Stimulated activated naive B cell treated with anti-CD40 and anti-IgM and Interleukin-4, amounts not matched to agents 10 μg/mL and 1 μg/mL and 100 μg/mL, for 72 hours (primary cell): ENCODE measurements around the gene NFX1.
"Not testable (repeated sequence)": the region's sequence is repeated elsewhere in the genome, so short reads cannot be mapped to it uniquely, and the experiment has no call there.

Experiments
- ATAC-seq, 2 donors: fragments of 150-1000 bp; cut with Tn5 transposase; replicated peaks; 2 replicates each; pipeline ENCODE4 v1.10.0; 2021; ENCODE audit warnings: moderate library complexity in 1 of 2
- DNase-seq: peaks from one replicate; pipeline ENCODE4 v3.0.0; 2021
- H3K27ac Mint-ChIP-seq: one replicate; pipeline ENCODE4 v1.8.0; 2022; ENCODE audit warnings: mild to moderate bottlenecking, mixed read lengths
- H3K27me3 Mint-ChIP-seq, 2 donors: one replicate each; pipeline ENCODE4 v1.8.0; 2022; ENCODE audit warnings: mixed read lengths in 2 of 2
- H3K36me3 Mint-ChIP-seq, 2 donors: one replicate each; pipeline ENCODE4 v1.8.0; 2022; ENCODE audit warnings: mixed read lengths in 2 of 2, mild to moderate bottlenecking in 1 of 2
- H3K4me1 Mint-ChIP-seq, 2 donors: one replicate each; pipeline ENCODE4 v1.8.0; 2022; ENCODE audit warnings: mixed read lengths in 2 of 2, mild to moderate bottlenecking in 1 of 2
- H3K4me3 Mint-ChIP-seq, 2 donors: one replicate each; pipeline ENCODE4 v1.8.0; 2022; ENCODE audit warnings: mild to moderate bottlenecking in 2 of 2, mixed read lengths in 2 of 2, moderate library complexity in 1 of 2
- H3K9me3 Mint-ChIP-seq, 2 donors: one replicate each; pipeline ENCODE4 v1.8.0; 2022; ENCODE audit warnings: mixed read lengths in 2 of 2, mild to moderate bottlenecking in 1 of 2

NFX1 gene

DNA sequence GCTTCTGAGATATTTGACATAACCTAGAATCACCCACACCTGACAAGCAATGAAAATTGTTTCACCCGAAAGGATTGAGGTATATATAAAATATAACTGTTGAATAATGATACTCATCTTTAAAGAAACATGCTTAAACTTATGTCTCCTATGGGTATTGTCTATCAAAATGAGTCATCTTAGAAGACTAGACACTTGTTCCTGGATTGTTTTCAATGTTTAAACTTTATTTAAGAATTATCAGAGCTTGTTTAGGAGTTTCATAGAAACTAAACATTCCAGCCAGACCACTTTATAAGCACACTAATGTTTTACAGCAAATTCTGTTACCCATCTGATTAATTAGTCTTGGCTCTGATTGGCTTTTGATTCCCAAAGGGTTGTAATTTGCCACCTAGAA, 19.6 kb downstream of the NFX1 start:
- no peaks in the 10 kb centered on the region for H3K27me3 Mint-ChIP-seq
- peaks cover 2 to 5% of the 10 kb centered on the region in 2 donors for H3K4me1 Mint-ChIP-seq
- DNase-seq (no peak), ATAC-seq (no peak)
- H3K36me3 Mint-ChIP-seq, result peaks cover 35 to 44% of the 10 kb centered on the region in 2 donors
- H3K9me3 Mint-ChIP-seq, result no peaks in the 10 kb centered on the region
- H3K27ac Mint-ChIP-seq, result no peak overlapping the region
- H3K4me3 Mint-ChIP-seq, result no peak overlapping the region

DNA sequence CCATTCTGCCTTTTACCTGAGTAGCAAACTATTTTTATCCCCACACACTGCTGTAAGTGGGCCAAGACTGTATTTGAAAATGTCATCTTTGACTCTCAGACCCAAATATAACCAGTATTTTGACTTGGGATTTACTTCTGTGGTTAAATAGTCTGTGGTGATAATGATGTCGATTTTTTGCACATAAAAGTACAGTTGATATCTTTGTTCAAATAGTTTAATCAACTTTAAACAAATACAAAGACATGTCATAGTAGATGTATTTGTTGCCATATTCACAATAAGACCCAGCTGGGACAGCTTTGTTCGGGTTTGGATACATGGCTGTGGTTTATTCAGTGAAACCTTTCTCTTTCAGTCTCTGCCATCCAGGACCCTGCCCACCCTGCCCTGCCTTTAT, 20.4 kb downstream of the NFX1 start:
- Mint-ChIP-seq H3K4me1 (peaks cover 2 to 5% of the 10 kb centered on the region in 2 donors), H3K27me3 (no peaks in the 10 kb centered on the region), H3K9me3 (no peaks in the 10 kb centered on the region), H3K36me3 (peaks cover 40 to 49% of the 10 kb centered on the region in 2 donors), H3K27ac (no peak overlapping the region), H3K4me3 (no peak overlapping the region)
- DNase-seq, result no peak
- ATAC-seq, result no peak

- peaks cover 2 to 5% of the 10 kb centered on the region in 2 donors for H3K4me1 Mint-ChIP-seq
- H3K27ac Mint-ChIP-seq, result no peak overlapping the region
- H3K4me3 Mint-ChIP-seq, result no peak overlapping the region
- ATAC-seq (no peak), DNase-seq (no peak)
- no peaks in the 10 kb centered on the region for H3K9me3 Mint-ChIP-seq
- H3K27me3 Mint-ChIP-seq, result no peaks in the 10 kb centered on the region
- H3K36me3 Mint-ChIP-seq, result peaks cover 44 to 58% of the 10 kb centered on the region in 2 donors
Measured at GRCh38 chr9:33311953-33312352, 21.6 kb downstream of the NFX1 start.

- H3K27me3 Mint-ChIP-seq, result no peaks in the 10 kb centered on the region
- peaks cover 56 to 57% of the 10 kb centered on the region in 2 donors for H3K36me3 Mint-ChIP-seq
- H3K4me3 Mint-ChIP-seq, result no peak overlapping the region
- ATAC-seq (no peak), DNase-seq (no peak)
- no peak overlapping the region for H3K27ac Mint-ChIP-seq
- H3K4me1 Mint-ChIP-seq, result peaks cover 2 to 5% of the 10 kb centered on the region in 2 donors
- H3K9me3 Mint-ChIP-seq, result no peaks in the 10 kb centered on the region
Measured at GRCh38 chr9:33315371-33315770, 25.1 kb downstream of the NFX1 start.

- not testable (repeated sequence) for H3K4me1 Mint-ChIP-seq, H3K9me3 Mint-ChIP-seq, H3K4me3 Mint-ChIP-seq, H3K27ac Mint-ChIP-seq, DNase-seq, H3K27me3 Mint-ChIP-seq, ATAC-seq
- H3K36me3 Mint-ChIP-seq, result peaks cover 60 to 62% of the 10 kb centered on the region in 2 donors
Measured at GRCh38 chr9:33317136-33317535, 26.8 kb downstream of the NFX1 start.

DNA sequence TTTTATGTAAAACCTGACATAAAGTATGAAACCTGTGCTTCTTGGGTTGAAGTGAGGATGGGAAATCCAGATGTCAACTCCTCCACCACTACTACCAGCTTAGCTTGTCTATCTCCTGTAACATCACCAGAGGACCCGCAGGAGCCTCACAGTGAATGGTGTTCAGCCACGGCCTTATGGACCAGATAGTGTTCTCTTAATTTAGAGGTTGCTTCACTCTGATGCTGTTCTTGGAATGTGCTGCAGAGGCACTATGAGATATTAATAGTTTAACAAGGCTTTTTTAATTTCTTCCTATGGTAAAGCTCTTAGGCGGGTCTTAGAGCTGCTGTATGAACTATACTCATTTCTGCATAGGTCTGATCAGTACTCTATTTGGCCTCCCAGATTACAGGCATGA, 27.9 kb downstream of the NFX1 start:
- ATAC-seq, result no peak
- H3K36me3 Mint-ChIP-seq, result peaks cover 63 to 64% of the 10 kb centered on the region in 2 donors

DNA sequence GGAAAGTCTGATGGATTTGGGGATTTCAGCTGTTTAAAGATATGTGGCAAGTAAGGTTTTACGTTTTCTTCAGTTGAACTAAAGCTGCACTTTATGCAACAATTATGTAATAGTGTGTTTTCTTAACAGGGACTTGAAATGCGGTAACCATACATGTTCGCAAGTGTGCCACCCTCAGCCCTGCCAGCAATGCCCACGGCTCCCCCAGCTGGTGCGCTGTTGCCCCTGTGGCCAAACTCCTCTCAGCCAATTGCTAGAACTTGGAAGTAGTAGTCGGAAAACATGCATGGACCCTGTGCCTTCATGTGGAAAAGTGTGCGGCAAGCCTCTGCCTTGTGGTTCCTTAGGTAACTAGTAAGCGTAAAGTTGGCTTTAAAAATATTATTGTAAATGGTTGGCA, 28.5 kb downstream of the NFX1 start:
- no peak overlapping the region for H3K27ac Mint-ChIP-seq
- no peak for DNase-seq
- H3K4me3 Mint-ChIP-seq, result no peak overlapping the region
- H3K9me3 Mint-ChIP-seq, result no peaks in the 10 kb centered on the region
- peaks cover 0 to 9% of the 10 kb centered on the region in 2 donors for H3K4me1 Mint-ChIP-seq
- ATAC-seq, result no peak
- peaks cover 60 to 62% of the 10 kb centered on the region in 2 donors for H3K36me3 Mint-ChIP-seq
- H3K27me3 Mint-ChIP-seq, result no peaks in the 10 kb centered on the region

More for the DNA sequence above, 27.9 kb downstream of the NFX1 start:
- Mint-ChIP-seq H3K9me3 (no peaks in the 10 kb centered on the region), H3K27ac (no peak overlapping the region), H3K4me3 (no peak overlapping the region), H3K27me3 (no peaks in the 10 kb centered on the region), H3K4me1 (peaks cover 0 to 9% of the 10 kb centered on the region in 2 donors)
- no peak for DNase-seq

DNA sequence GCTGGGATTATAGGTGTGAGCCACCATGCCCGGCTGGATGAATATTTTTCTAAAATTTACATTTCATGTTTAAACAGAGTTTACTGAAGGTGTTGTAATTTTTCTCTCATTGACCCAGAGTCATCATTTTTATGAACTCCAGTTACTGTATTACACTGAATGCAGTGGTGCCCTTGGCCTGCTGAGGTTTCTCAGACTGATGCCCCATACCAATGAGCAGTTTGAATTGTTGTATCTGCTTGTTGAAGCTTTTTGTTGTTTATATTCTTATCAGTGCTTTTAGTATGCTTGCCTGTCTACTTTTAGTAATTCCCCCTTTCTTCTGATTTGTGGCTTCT, 29.9 kb downstream of the NFX1 start:
- no peaks in the 10 kb centered on the region for H3K27me3 Mint-ChIP-seq
- H3K4me3 Mint-ChIP-seq, result no peak overlapping the region
- peaks cover 67 to 69% of the 10 kb centered on the region in 2 donors for H3K36me3 Mint-ChIP-seq
- no peaks in the 10 kb centered on the region for H3K9me3 Mint-ChIP-seq
- DNase-seq, result no peak
- H3K4me1 Mint-ChIP-seq, result peaks cover 0 to 9% of the 10 kb centered on the region in 2 donors
- H3K27ac Mint-ChIP-seq, result peak overlapping the region; percentile 56
- no peak for ATAC-seq

GRCh38 chr9:33320568-33321261, 30.4 kb downstream of the NFX1 start:
- H3K36me3 Mint-ChIP-seq, result peaks cover 65 to 70% of the 10 kb centered on the region in 2 donors
- no peaks in the 10 kb centered on the region for H3K9me3 Mint-ChIP-seq
- DNase-seq (no peak), ATAC-seq (no peak)
- H3K4me1 Mint-ChIP-seq, result peaks cover 0 to 9% of the 10 kb centered on the region in 2 donors
- no peaks in the 10 kb centered on the region for H3K27me3 Mint-ChIP-seq
- peak overlapping the region; percentile 65 for H3K27ac Mint-ChIP-seq
- no peak overlapping the region for H3K4me3 Mint-ChIP-seq

DNA sequence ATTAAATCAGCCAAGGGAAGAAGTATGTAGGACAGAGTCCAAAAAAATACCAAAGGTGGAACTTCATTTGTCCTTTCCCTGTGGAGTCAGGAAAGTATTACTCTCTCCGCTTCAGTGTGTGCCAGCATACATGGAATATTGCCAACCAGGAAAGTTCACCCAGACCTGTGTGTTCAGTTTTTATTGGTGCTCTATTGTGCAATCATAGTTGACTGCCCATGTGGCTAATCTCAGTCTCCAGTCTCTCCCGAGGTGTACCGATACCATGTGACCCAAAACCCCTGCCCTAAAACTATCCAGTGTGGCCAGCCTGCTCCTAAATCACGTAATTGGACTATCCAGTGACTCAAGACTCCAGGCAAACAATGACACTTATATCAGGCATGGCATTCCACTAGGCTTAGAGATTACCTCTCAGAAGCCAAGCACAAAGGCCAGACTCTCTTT, 38.8 kb downstream of the NFX1 start:
- Mint-ChIP-seq H3K27me3 (no peaks in the 10 kb centered on the region), H3K27ac (no peak overlapping the region), H3K9me3 (no peaks in the 10 kb centered on the region), H3K36me3 (peaks cover 44 to 70% of the 10 kb centered on the region in 2 donors), H3K4me3 (no peak overlapping the region), H3K4me1 (no peaks in the 10 kb centered on the region)
- DNase-seq (no peak), ATAC-seq (no peak)

DNA sequence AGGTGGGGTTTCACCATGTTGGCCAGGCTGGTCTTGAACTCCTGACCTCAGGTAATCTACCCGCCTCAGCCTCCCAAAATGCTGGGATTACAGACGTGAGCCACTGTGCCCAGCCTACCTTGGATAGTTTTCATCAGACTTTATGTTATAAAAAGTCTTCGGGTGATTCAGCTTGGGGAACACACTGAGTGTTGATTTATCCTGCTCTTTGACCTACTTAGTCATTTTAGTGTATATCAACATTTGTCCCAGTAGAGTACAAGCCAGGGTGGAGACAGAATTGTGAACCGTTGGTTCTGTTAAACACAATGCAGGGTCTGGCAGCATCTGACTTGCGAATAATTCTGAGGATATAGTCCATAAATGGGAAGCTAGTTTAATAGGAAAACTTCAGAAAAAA, 39.7 kb downstream of the NFX1 start:
- Mint-ChIP-seq H3K27me3 (no peaks in the 10 kb centered on the region), H3K27ac (peak overlapping the region; percentile 62), H3K4me3 (no peak overlapping the region), H3K9me3 (no peaks in the 10 kb centered on the region), H3K4me1 (no peaks in the 10 kb centered on the region), H3K36me3 (peaks cover 43 to 69% of the 10 kb centered on the region in 2 donors)
- ATAC-seq (no peak), DNase-seq (no peak)

DNA sequence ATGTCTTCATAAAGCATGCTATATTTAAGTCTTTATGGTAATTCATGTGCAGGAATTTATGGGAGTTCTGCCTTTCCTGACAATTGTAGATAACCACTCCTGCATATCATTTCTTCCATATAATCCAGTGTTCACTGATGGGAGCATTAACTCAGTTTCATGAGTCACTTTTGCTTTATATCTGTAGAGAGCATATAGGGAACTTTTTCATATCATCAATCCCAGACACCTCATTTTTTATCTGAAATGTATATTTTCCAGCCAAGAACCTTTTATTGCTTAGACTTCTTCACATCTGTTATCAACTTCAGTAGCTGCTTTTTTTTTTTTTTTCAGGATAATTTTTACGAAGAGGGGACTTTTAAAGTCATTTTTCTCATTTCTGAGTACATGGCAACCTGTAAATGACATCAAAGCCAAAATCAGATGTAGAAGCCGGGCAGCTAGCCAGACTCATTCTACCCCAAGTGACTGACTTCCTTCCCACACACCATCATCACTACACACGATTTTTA, 41.1 kb downstream of the NFX1 start:
- Mint-ChIP-seq H3K27me3 (no peaks in the 10 kb centered on the region), H3K27ac (no peak overlapping the region), H3K4me1 (no peaks in the 10 kb centered on the region), H3K9me3 (no peaks in the 10 kb centered on the region), H3K36me3 (peaks cover 42 to 75% of the 10 kb centered on the region in 2 donors), H3K4me3 (no peak overlapping the region)
- DNase-seq (no peak), ATAC-seq (no peak)

- ATAC-seq (no peak), DNase-seq (no peak)
- Mint-ChIP-seq H3K9me3 (no peaks in the 10 kb centered on the region), H3K4me3 (no peak overlapping the region), H3K27ac (no peak overlapping the region), H3K4me1 (no peaks in the 10 kb centered on the region), H3K27me3 (no peaks in the 10 kb centered on the region), H3K36me3 (peaks cover 42 to 73% of the 10 kb centered on the region in 2 donors)
Measured at GRCh38 chr9:33332011-33332410, 41.7 kb downstream of the NFX1 start.

GRCh38 chr9:33332956-33333355, 42.6 kb downstream of the NFX1 start:
- H3K27ac Mint-ChIP-seq, H3K4me3 Mint-ChIP-seq, ATAC-seq, H3K4me1 Mint-ChIP-seq, DNase-seq, H3K9me3 Mint-ChIP-seq, H3K27me3 Mint-ChIP-seq: not testable (repeated sequence)
- H3K36me3 Mint-ChIP-seq, result peaks cover 45 to 63% of the 10 kb centered on the region in 2 donors

DNA sequence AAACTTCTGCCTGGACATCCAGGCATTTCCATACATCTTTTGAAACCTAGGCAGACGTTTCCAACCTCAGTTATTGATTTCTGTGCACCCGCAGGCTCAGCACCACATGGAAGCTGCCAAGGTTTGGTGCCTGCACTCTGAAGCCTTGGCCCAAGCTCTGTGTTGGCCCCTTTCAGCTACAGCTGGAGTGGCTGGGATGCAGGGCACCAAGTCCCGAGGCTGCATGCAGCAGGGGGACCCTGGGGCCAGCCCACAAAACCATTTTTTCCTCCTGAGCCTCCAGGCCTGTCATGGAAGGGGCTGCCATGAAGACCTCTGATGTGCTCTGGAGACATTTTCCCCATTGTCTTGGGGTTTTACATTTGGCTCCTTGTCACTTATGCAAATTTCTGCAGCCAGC, 49.9 kb downstream of the NFX1 start:
- H3K27me3 Mint-ChIP-seq, result no peaks in the 10 kb centered on the region
- H3K9me3 Mint-ChIP-seq, result peaks cover 8 to 10% of the 10 kb centered on the region in 2 donors
- H3K27ac Mint-ChIP-seq, result no peak overlapping the region
- no peak for ATAC-seq
- H3K4me3 Mint-ChIP-seq, result no peak overlapping the region
- H3K4me1 Mint-ChIP-seq, result no peaks in the 10 kb centered on the region
- H3K36me3 Mint-ChIP-seq, result peaks cover 47 to 50% of the 10 kb centered on the region in 2 donors
- DNase-seq, result no peak
